HFFc6 (cell line): Measurements from ENCODE around the gene PRM1. TPM values are rescaled to one million over a fixed set of nuclear protein-coding genes. Genes with fewer than 3 reads are reported as not detected.
A peak's percentile ranks its signal among the peaks of the same experiment; 100 is the strongest.

ENCODE experiments used
- DNase-seq: peaks from one replicate; pipeline ENCODE4 v3.0.0-alpha.2; 2018
- H3K27ac Mint-ChIP-seq: 2 replicates; pipeline ENCODE4 v1.8.0; 2020; ENCODE audit warnings: mild to moderate bottlenecking, mixed read lengths
- H3K27me3 Mint-ChIP-seq: 2 replicates; pipeline ENCODE4 v1.8.0; 2021; ENCODE audit warnings: mild to moderate bottlenecking, moderate library complexity, mixed read lengths; ENCODE audit not compliant: insufficient read depth
- H3K36me3 Mint-ChIP-seq: 2 replicates; pipeline ENCODE4 v1.8.0; 2021; ENCODE audit warnings: low read depth, mixed read lengths
- H3K4me1 Mint-ChIP-seq: 2 replicates; pipeline ENCODE4 v1.8.0; 2020; ENCODE audit warnings: low read depth, mixed read lengths
- H3K4me3 Mint-ChIP-seq: 2 replicates; pipeline ENCODE4 v1.8.0; 2020; ENCODE audit warnings: mild to moderate bottlenecking, moderate library complexity, mixed read lengths
- H3K9me3 Mint-ChIP-seq: 2 replicates; pipeline ENCODE4 v1.8.0; 2020; ENCODE audit warnings: mild to moderate bottlenecking, mixed read lengths
- total RNA-seq, 6 experiments: library from RNA; stranded (reverse); fragmentation: NEBNext Ultra II Directional; extraction: Animal tissue kit (Norgen Biotek cat#: 25700); gene quantifications; 2 replicates in 1 of 6; 3 replicates in 5 of 6; pipeline ENCODE4 v1.2.3, GENCODE V29; 2021
- TF ChIP-seq, protein P1 (sequence below): fragments of 200-600 bp; sonication (generic); IDR thresholded peaks from 2 replicates; pipeline ENCODE4 v1.5.0; 2021; ENCODE audit warnings: antibody characterized with exemption, mild to moderate bottlenecking

PRM1 gene
- total RNA-seq, 6 experiments from 2014 or later: not detected

DNA sequence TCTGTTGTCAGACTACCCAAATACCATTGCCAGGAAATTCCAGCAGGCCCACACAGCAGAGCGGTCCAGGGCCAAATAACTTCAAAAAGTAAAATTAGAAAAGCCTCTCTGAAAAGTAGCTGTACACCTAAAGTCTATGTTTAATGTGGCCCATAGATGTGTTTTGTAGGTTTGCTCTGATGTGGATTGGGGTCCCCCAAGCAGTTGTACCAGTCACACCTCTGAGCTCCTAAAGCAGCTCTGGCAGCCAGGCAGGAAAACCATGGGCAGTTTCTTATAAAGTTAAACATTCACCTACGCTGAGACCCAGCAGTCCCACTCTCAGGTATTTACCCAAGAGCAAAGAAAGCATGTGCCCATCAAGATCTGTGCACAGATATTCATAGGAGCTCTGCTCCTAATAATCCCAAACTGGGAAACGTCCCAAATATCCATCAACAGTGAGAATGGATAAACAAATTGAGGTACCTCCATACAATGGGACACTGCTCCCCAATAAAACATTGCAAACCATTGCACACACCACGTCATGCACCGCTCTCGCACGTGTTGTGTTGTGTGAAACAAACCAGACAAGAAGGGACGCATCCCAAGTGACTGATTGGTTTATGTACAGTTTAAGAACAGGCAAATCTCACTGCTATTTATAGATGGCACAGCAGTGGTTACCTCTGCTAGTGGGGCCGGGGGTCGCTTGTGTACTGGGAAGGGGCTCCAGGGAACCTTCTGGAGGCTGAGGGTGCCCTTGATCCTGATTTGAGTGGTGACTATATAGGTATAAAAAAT lies 15.8 kb upstream of the PRM1 start:
- Mint-ChIP-seq H3K4me3 (peak overlapping the region; percentile 77), H3K9me3 (no peaks in the 10 kb centered on the region), H3K4me1 (peaks cover 17% of the 10 kb centered on the region), H3K36me3 (no peaks in the 10 kb centered on the region), H3K27ac (no peak overlapping the region), H3K27me3 (peaks cover 4% of the 10 kb centered on the region; the same call in 1 of the 2 replicates)
- TF ChIP-seq, protein P1, sequence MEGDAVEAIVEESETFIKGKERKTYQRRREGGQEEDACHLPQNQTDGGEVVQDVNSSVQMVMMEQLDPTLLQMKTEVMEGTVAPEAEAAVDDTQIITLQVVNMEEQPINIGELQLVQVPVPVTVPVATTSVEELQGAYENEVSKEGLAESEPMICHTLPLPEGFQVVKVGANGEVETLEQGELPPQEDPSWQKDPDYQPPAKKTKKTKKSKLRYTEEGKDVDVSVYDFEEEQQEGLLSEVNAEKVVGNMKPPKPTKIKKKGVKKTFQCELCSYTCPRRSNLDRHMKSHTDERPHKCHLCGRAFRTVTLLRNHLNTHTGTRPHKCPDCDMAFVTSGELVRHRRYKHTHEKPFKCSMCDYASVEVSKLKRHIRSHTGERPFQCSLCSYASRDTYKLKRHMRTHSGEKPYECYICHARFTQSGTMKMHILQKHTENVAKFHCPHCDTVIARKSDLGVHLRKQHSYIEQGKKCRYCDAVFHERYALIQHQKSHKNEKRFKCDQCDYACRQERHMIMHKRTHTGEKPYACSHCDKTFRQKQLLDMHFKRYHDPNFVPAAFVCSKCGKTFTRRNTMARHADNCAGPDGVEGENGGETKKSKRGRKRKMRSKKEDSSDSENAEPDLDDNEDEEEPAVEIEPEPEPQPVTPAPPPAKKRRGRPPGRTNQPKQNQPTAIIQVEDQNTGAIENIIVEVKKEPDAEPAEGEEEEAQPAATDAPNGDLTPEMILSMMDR: no peak
- no peak for DNase-seq

DNA sequence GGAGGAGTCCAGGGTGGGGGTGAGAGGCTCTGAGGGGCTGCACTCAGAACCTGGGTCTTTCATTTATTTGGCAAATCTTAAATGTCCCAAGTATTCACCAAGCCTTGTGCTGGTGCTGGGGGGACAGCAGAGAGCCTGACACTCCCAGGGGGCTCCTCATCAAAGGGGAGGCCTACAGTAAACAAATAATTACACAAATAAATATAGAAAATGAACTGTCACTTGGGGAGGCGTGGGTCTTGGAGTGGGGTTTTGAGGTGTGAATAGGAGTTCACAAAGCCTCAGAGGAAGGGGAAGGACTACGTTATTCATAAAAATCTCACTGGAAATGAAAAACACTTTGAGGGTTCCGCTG lies 15.2 kb upstream of the PRM1 start:
- no peaks in the 10 kb centered on the region for H3K36me3 Mint-ChIP-seq
- H3K4me3 Mint-ChIP-seq: no peak overlapping the region
- no peaks in the 10 kb centered on the region for H3K9me3 Mint-ChIP-seq
- no peak overlapping the region for H3K27ac Mint-ChIP-seq
- no peak for DNase-seq
- H3K4me1 Mint-ChIP-seq: peaks cover 17% of the 10 kb centered on the region
- peaks cover 6% of the 10 kb centered on the region for H3K27me3 Mint-ChIP-seq
- TF ChIP-seq, protein P1: no peak

GRCh38 chr16:11295672-11296071 lies 14.5 kb upstream of the PRM1 start:
- Mint-ChIP-seq H3K4me3 (no peak overlapping the region), H3K9me3 (no peaks in the 10 kb centered on the region), H3K27me3 (peaks cover 11% of the 10 kb centered on the region), H3K36me3 (no peaks in the 10 kb centered on the region), H3K27ac (no peak overlapping the region), H3K4me1 (peaks cover 17% of the 10 kb centered on the region)
- TF ChIP-seq, protein P1: no peak
- no peak for DNase-seq

DNA sequence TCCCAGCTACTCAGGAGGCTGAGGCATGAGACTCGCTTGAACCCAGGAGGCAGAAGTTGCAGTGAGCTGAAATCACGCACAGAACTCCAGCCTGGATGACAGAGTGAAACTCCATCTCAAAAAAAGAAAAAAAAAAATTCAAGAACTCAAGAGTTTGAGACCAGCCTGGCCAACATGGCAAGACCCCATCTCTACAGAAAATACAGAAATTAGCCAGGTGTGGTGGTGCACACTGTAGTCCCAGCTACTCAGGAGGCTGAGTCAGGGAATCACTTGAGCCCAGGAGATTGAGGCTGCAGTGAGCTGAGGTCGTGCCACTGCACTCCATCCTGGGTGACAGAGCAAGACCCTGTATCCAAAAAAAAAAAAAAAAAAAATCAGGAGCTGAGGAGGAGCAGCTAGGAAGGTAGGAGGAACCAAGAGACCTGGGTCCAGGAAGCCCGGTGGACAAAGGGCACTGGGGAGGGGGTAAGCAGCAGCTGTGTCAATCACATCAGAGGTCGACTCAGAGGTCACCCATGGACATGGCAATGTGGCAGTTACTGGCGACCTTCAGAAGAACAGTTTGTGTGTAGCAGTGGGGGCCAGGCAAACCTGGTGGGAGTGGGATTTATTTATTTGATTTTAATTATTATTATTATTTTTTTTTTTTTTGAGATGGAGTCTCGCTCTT lies 11.1 kb upstream of the PRM1 start:
- DNase-seq: no peak

DNA sequence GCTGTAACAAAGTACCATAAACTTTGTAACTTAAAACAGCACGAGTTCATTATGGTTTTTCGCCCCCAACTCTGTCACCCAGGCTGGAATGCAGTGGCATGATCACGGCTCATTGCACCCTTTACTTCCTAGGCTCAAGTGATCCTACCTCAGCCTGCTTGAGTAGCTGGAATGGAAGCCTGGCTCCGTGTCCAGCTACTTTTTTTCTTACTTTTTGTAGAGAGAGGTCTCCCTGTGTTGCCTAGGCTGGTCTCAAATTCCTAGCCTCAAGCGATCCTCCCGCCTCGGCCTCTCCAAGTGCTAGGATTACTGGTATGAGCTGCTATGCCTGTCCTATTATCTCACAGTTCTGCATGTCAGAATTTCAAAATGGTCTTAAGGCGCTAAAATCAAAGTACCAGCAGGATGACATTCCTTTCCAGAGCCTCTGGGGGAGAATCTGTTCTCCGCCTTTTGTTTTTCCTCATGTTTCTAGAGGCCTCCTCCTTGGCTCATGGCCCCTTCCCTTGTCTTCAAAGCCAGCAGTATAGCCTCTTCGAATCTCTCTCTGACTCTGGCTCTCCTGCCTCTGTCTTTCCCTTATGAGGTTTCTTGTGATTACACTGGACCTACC lies 10.1 kb upstream of the PRM1 start:
- no peak for DNase-seq
- no peak overlapping the region for H3K4me3 Mint-ChIP-seq
- TF ChIP-seq, protein P1: no peak
- H3K9me3 Mint-ChIP-seq: no peaks in the 10 kb centered on the region; the same call in 1 of the 2 replicates
- no peak overlapping the region for H3K27ac Mint-ChIP-seq
- no peaks in the 10 kb centered on the region for H3K36me3 Mint-ChIP-seq
- peaks cover 32% of the 10 kb centered on the region for H3K27me3 Mint-ChIP-seq
- H3K4me1 Mint-ChIP-seq: peaks cover 6% of the 10 kb centered on the region; the same call in 1 of the 2 replicates

More for the DNA sequence above, 11.1 kb upstream of the PRM1 start:
- TF ChIP-seq, protein P1: no peak
- Mint-ChIP-seq H3K27ac (no peak overlapping the region), H3K27me3 (peaks cover 32% of the 10 kb centered on the region), H3K9me3 (no peaks in the 10 kb centered on the region; the same call in 1 of the 2 replicates), H3K4me1 (peaks cover 12% of the 10 kb centered on the region), H3K4me3 (no peak overlapping the region), H3K36me3 (no peaks in the 10 kb centered on the region)
